Astrocyte (in vitro differentiated cells and primary cell): ENCODE data around the gene PPM1F. TPM values are rescaled to one million over a fixed set of nuclear protein-coding genes. Genes with fewer than 3 reads are reported as not detected.

Experiments used
- DNase-seq: peaks from one replicate; pipeline ENCODE4 v3.0.0-alpha.2; 2010; ENCODE audit warnings: low read depth
- FAIRE-seq: peaks from 2 replicates; lab custom pipeline; 2011; peaks lifted over from hg19 to GRCh38; lab: Jason Lieb, UNC
- H2AFZ ChIP-seq: 2 replicates; pipeline ENCODE4 v1.6.0; 2012; ENCODE audit warnings: low read depth, low read length, inconsistent platforms
- H3K27ac ChIP-seq: 2 replicates; pipeline ENCODE4 v1.5.1; 2011; ENCODE audit warnings: low read depth, low read length, inconsistent platforms
- H3K27me3 ChIP-seq: 2 replicates; pipeline ENCODE4 v1.6.0; 2011; ENCODE audit warnings: low read length, inconsistent platforms; ENCODE audit not compliant: insufficient read depth
- H3K36me3 ChIP-seq: 2 replicates; pipeline ENCODE4 v1.5.1; 2011; ENCODE audit warnings: low read length, inconsistent platforms; ENCODE audit not compliant: insufficient read depth
- H3K4me1 ChIP-seq: 2 replicates; pipeline ENCODE4 v1.5.1; 2011; ENCODE audit warnings: low read length, inconsistent platforms; ENCODE audit not compliant: insufficient read depth
- H3K4me2 ChIP-seq: 2 replicates; pipeline ENCODE4 v1.6.0; 2012; ENCODE audit warnings: low read length, inconsistent platforms
- H3K4me3 ChIP-seq: 2 replicates; pipeline ENCODE4 v1.5.1; 2011; ENCODE audit warnings: low read depth, mild to moderate bottlenecking, low read length, inconsistent platforms; ENCODE audit not compliant: insufficient read depth
- H3K79me2 ChIP-seq: 2 replicates; pipeline ENCODE4 v1.6.0; 2012; ENCODE audit warnings: mild to moderate bottlenecking, low read length, inconsistent platforms; ENCODE audit not compliant: insufficient read depth
- H3K9ac ChIP-seq: 2 replicates; pipeline ENCODE4 v1.6.0; 2012; ENCODE audit warnings: mild to moderate bottlenecking, low read length, inconsistent platforms
- H3K9me3 ChIP-seq: 2 replicates; pipeline ENCODE4 v1.5.1; 2012; ENCODE audit warnings: low read depth, mild to moderate bottlenecking, low read length, inconsistent platforms; ENCODE audit not compliant: insufficient read depth
- H4K20me1 ChIP-seq: 2 replicates; pipeline ENCODE4 v1.6.0; 2012; ENCODE audit warnings: low read length, inconsistent platforms; ENCODE audit not compliant: insufficient read depth
- H3K27ac Mint-ChIP-seq: one replicate; pipeline ENCODE4 v1.8.0; 2021; ENCODE audit warnings: mild to moderate bottlenecking, mixed read lengths; ENCODE audit not compliant: unreplicated experiment
- H3K27me3 Mint-ChIP-seq: one replicate; pipeline ENCODE4 v1.8.0; 2021; ENCODE audit warnings: low read depth, mixed read lengths; ENCODE audit not compliant: unreplicated experiment
- H3K36me3 Mint-ChIP-seq: one replicate; pipeline ENCODE4 v1.8.0; 2021; ENCODE audit warnings: low read depth, mixed read lengths; ENCODE audit not compliant: unreplicated experiment
- H3K4me1 Mint-ChIP-seq: one replicate; pipeline ENCODE4 v1.8.0; 2021; ENCODE audit warnings: low read depth, mixed read lengths; ENCODE audit not compliant: unreplicated experiment
- H3K4me3 Mint-ChIP-seq: one replicate; pipeline ENCODE4 v1.8.0; 2021; ENCODE audit warnings: mild to moderate bottlenecking, moderate library complexity, mixed read lengths; ENCODE audit not compliant: unreplicated experiment
- H3K9me3 Mint-ChIP-seq: one replicate; pipeline ENCODE4 v1.8.0; 2021; ENCODE audit warnings: mild to moderate bottlenecking, mixed read lengths; ENCODE audit not compliant: unreplicated experiment
- CTCF ChIP-seq: IDR thresholded peaks from 2 replicates; pipeline ENCODE4 v1.5.1; 2011; ENCODE audit warnings: low read depth, mild to moderate bottlenecking, inconsistent platforms, low read length, moderate library complexity; ENCODE audit not compliant: insufficient read depth
- EZH2 ChIP-seq: IDR thresholded peaks from 2 replicates; pipeline ENCODE4 v1.6.1; 2012; ENCODE audit warnings: mild to moderate bottlenecking, low read length, inconsistent platforms; ENCODE audit not compliant: insufficient read depth
- total RNA-seq: library from RNA; stranded (reverse); gene quantifications from 2 replicates; pipeline ENCODE4 v1.2.1, GENCODE V29; 2021

The PPM1F gene
- total RNA-seq, 1 donor from 2014 or later: 27.9 TPM

DNA sequence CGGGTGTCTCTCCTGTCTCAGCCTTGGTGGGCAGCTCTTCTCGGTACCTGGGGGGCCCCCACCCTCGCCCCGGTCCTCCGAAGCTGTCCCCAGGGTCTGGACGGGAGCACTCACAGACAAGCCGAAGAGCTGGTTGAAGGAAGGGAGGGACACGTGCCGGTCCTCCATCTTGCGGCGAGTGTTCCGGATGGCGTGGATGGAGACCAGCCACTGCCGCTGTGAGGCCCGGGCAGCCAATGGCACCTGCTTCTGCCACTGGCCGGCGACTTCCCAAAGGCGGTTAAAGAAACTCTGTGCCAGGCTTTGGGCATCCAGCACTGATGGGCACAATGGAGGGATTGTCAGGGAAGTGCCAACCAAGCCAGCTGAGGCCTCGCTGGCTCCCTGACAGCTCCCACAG, 18.7 kb downstream of the PPM1F start:
- H3K36me3 Mint-ChIP-seq: peaks cover 16% of the 10 kb centered on the region
- no peak overlapping the region for H3K9ac ChIP-seq
- no peak overlapping the region for H2AFZ ChIP-seq
- peaks cover 13% of the 10 kb centered on the region for H3K36me3 ChIP-seq
- peaks cover 8% of the 10 kb centered on the region for H4K20me1 ChIP-seq
- no peak overlapping the region for H3K4me2 ChIP-seq
- TF ChIP-seq CTCF (no peak), EZH2 (no peak)
- H3K27ac Mint-ChIP-seq: no peak overlapping the region
- peaks cover 4% of the 10 kb centered on the region for H3K79me2 ChIP-seq
- no peak for DNase-seq
- no peaks in the 10 kb centered on the region for H3K27me3 ChIP-seq
- no peak for FAIRE-seq
- H3K4me1 ChIP-seq: peaks cover 19% of the 10 kb centered on the region
- peaks cover 16% of the 10 kb centered on the region for H3K4me1 Mint-ChIP-seq
- no peaks in the 10 kb centered on the region for H3K9me3 Mint-ChIP-seq
- H3K27ac ChIP-seq: no peak overlapping the region
- H3K4me3 ChIP-seq: no peak overlapping the region
- no peak overlapping the region for H3K4me3 Mint-ChIP-seq
- H3K27me3 Mint-ChIP-seq: no peaks in the 10 kb centered on the region
- no peaks in the 10 kb centered on the region for H3K9me3 ChIP-seq

DNA sequence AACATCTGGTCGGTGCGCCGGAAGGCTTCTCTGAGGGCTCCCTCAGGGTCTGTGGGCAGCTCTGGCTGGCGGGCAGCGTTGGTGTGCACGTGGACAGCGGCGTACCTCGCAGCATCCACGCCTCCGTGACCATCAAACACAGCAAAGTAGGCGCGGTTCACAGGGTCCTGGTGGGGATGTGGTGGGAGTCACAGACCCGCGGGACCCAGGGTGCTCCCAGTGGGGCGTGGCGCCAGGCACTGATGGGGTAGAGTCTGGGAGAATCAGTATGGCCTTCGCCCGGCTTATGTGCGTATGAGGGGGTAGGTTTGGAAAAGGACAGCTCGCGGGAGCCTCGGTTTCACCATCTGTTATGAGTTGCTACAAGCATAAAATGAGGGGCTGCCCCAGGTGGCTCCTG, 19.2 kb downstream of the PPM1F start:
- Histone ChIP-seq H3K9me3 (no peaks in the 10 kb centered on the region), H4K20me1 (peaks cover 8% of the 10 kb centered on the region), H3K4me1 (peaks cover 14% of the 10 kb centered on the region), H2AFZ (no peak overlapping the region), H3K27ac (no peak overlapping the region), H3K27me3 (no peaks in the 10 kb centered on the region), H3K36me3 (peaks cover 13% of the 10 kb centered on the region), H3K4me2 (no peak overlapping the region), H3K4me3 (no peak overlapping the region), H3K79me2 (peaks cover 4% of the 10 kb centered on the region), H3K9ac (no peak overlapping the region)
- H3K27ac Mint-ChIP-seq: no peak overlapping the region
- peaks cover 16% of the 10 kb centered on the region for H3K4me1 Mint-ChIP-seq
- H3K9me3 Mint-ChIP-seq: no peaks in the 10 kb centered on the region
- FAIRE-seq (no peak), DNase-seq (no peak)
- TF ChIP-seq CTCF (no peak), EZH2 (no peak)
- peaks cover 17% of the 10 kb centered on the region for H3K36me3 Mint-ChIP-seq
- H3K27me3 Mint-ChIP-seq: no peaks in the 10 kb centered on the region
- H3K4me3 Mint-ChIP-seq: no peak overlapping the region

- Histone ChIP-seq H3K27me3 (no peaks in the 10 kb centered on the region), H3K9me3 (no peaks in the 10 kb centered on the region), H3K79me2 (peaks cover 4% of the 10 kb centered on the region), H4K20me1 (peaks cover 9% of the 10 kb centered on the region), H3K9ac (no peak overlapping the region), H3K4me3 (no peak overlapping the region), H3K36me3 (peaks cover 13% of the 10 kb centered on the region), H3K27ac (no peak overlapping the region), H2AFZ (no peak overlapping the region), H3K4me1 (peaks cover 6% of the 10 kb centered on the region), H3K4me2 (no peak overlapping the region)
- H3K36me3 Mint-ChIP-seq: peaks cover 17% of the 10 kb centered on the region
- no peaks in the 10 kb centered on the region for H3K27me3 Mint-ChIP-seq
- no peak for DNase-seq
- no peak for FAIRE-seq
- H3K4me3 Mint-ChIP-seq: no peak overlapping the region
- H3K4me1 Mint-ChIP-seq: peaks cover 10% of the 10 kb centered on the region
- TF ChIP-seq EZH2 (no peak), CTCF (no peak)
- no peaks in the 10 kb centered on the region for H3K9me3 Mint-ChIP-seq
- no peak overlapping the region for H3K27ac Mint-ChIP-seq
These were observed 20.3 kb downstream of the PPM1F start for GRCh38 chr22:21932347-21932746.
